Effector CD8-positive, alpha-beta T cell (primary cell): ENCODE data around the gene KAZN.

Experiments
- DNase-seq: peaks from one replicate; lab custom pipeline; 2025; lab: John Stamatoyannopoulos, UW

Gene KAZN

GRCh38 chr1:14980621-14981218 lies 382.2 kb downstream of the KAZN start:
- no peak for DNase-seq

GRCh38 chr1:14982029-14982428 lies 383.5 kb downstream of the KAZN start:
- no peak for DNase-seq

- no peak for DNase-seq
These were observed 384.8 kb downstream of the KAZN start for GRCh38 chr1:14983277-14983676.

- DNase-seq = no peak
These were observed 387.7 kb downstream of the KAZN start for GRCh38 chr1:14986168-14986567.

- DNase-seq = no peak
These were observed 389.5 kb downstream of the KAZN start for GRCh38 chr1:14987829-14988603.

GRCh38 chr1:14988636-14989035 lies 390.2 kb downstream of the KAZN start:
- no peak for DNase-seq

- DNase-seq = no peak
These were observed 391.6 kb downstream of the KAZN start for GRCh38 chr1:14989931-14990728.

- no peak for DNase-seq
These were observed 394.9 kb downstream of the KAZN start for GRCh38 chr1:14993414-14993813.

- no peak for DNase-seq
These were observed 395.7 kb downstream of the KAZN start for GRCh38 chr1:14994148-14994547.

- DNase-seq = no peak
These were observed 396.5 kb downstream of the KAZN start for GRCh38 chr1:14994841-14995437.

- DNase-seq = no peak
These were observed 397.9 kb downstream of the KAZN start for GRCh38 chr1:14996133-14997050.

GRCh38 chr1:14997646-14998276 lies 399.3 kb downstream of the KAZN start:
- no peak for DNase-seq

- no peak for DNase-seq
These were observed 401.0 kb downstream of the KAZN start for GRCh38 chr1:14999441-14999840.

GRCh38 chr1:15000030-15000429 lies 401.5 kb downstream of the KAZN start:
- DNase-seq = no peak

GRCh38 chr1:15000671-15001070 lies 402.2 kb downstream of the KAZN start:
- no peak for DNase-seq

GRCh38 chr1:15001317-15001915 lies 402.9 kb downstream of the KAZN start:
- DNase-seq = no peak

GRCh38 chr1:15002325-15002724 lies 403.8 kb downstream of the KAZN start:
- no peak for DNase-seq

- DNase-seq = no peak
These were observed 405.9 kb downstream of the KAZN start for GRCh38 chr1:15004396-15004795.

GRCh38 chr1:15005116-15005515 lies 406.6 kb downstream of the KAZN start:
- DNase-seq = no peak

- DNase-seq = no peak
These were observed 408.9 kb downstream of the KAZN start for GRCh38 chr1:15007368-15007767.
